Measurements from ENCODE around the gene SEM1.

GRCh38 chr7:96694082-96694481, 15.6 kb downstream of the SEM1 start:
- TF ChIP-seq POLR2A (IDR thresholded peaks at IDR 0.05; ENCODE audit: low read length) (no peak), GATA1 (IDR thresholded peaks at IDR 0.05; ENCODE audit: low read depth, low read length) (no peak)

All from erythroblast (primary cell).